NCI-H510A (cell line): ENCODE measurements around the gene CAMKK1.

Experiments
- DNase-seq: peaks from one replicate; lab custom pipeline; 2025; lab: John Stamatoyannopoulos, UW

CAMKK1 gene

GRCh38 chr17:3812771-3813170, 80.1 kb downstream of the CAMKK1 start:
- no peak for DNase-seq

- no peak for DNase-seq
Observed at GRCh38 chr17:3812284-3812683, 80.6 kb downstream of the CAMKK1 start.
